HepG2 (cell line): ENCODE measurements around the gene CCDC124. TPM values are rescaled to one million over a fixed set of nuclear protein-coding genes. Genes with fewer than 3 reads are reported as not detected.
A peak's percentile ranks its signal among the peaks of the same experiment; 100 is the strongest.

Source experiments
- CEBPG ChIP-seq: IDR thresholded peaks from 2 replicates; pipeline ENCODE4 v1.6.1; 2016
- FOXM1 ChIP-seq: sonication (generic); formaldehyde crosslinking; IDR thresholded peaks from 2 replicates; pipeline ENCODE4 v1.5.0; 2020; ENCODE audit warnings: missing genetic modification reagents
- HMG20A ChIP-seq: IDR thresholded peaks from 2 replicates; pipeline ENCODE4 v1.6.1; 2016; ENCODE audit warnings: borderline replicate concordance
- HOXA3 ChIP-seq: sonication (generic); formaldehyde crosslinking; IDR thresholded peaks from 2 replicates; pipeline ENCODE4 v1.5.0; 2020; ENCODE audit warnings: missing genetic modification reagents
- MED1 ChIP-seq: sonication (generic); formaldehyde crosslinking; IDR thresholded peaks from 2 replicates; pipeline ENCODE4 v1.4.0; 2020; ENCODE audit warnings: missing genetic modification reagents
- MYNN ChIP-seq: sonication (generic); formaldehyde crosslinking; IDR thresholded peaks from 2 replicates; pipeline ENCODE4 v1.4.0; 2020; ENCODE audit warnings: mild to moderate bottlenecking, low read depth, missing genetic modification reagents
- ZBTB21 ChIP-seq: sonication (generic); formaldehyde crosslinking; IDR thresholded peaks from 2 replicates; pipeline ENCODE4 v1.4.0; 2020; ENCODE audit warnings: missing genetic modification reagents
- ZNF263 ChIP-seq: sonication (generic); formaldehyde crosslinking; IDR thresholded peaks from 2 replicates; pipeline ENCODE4 v1.4.0; 2020; ENCODE audit warnings: missing genetic modification reagents
- ZNF282 ChIP-seq: fragments of 450-650 bp; IDR thresholded peaks from 2 replicates; pipeline ENCODE4 v1.6.1; 2018; ENCODE audit not compliant: partially characterized antibody
- ZNF335 ChIP-seq: sonication (generic); formaldehyde crosslinking; IDR thresholded peaks from 2 replicates; pipeline ENCODE4 v1.4.0; 2020; ENCODE audit warnings: missing genetic modification reagents
- ZNF549 ChIP-seq: sonication (generic); formaldehyde crosslinking; IDR thresholded peaks from 2 replicates; pipeline ENCODE4 v1.5.0; 2020; ENCODE audit warnings: missing genetic modification reagents
- ZSCAN31 ChIP-seq: sonication (generic); formaldehyde crosslinking; IDR thresholded peaks from 2 replicates; pipeline ENCODE4 v1.5.0; 2020; ENCODE audit warnings: low read depth, mild to moderate bottlenecking, missing genetic modification reagents
- polyA plus RNA-seq, 8 experiments: library from polyadenylated mRNA; depleted of rRNA in 3 of 8; stranded (reverse) in 7 of 8; unstranded in 1 of 8; fragments of >200 nt; fragmentation: Illumina TruSeq in 4 of 8; extraction: Trizol in 4 of 8; gene quantifications; 2 replicates each; pipeline versions ENCODE4 v1.2.1 to v1.2.3, GENCODE V29; 2011 to 2016; ENCODE audit warnings: low read depth in 4 of 8, missing spikeins in 1 of 8, mixed read lengths in 1 of 8; ENCODE audit not compliant: insufficient read depth in 1 of 8
- total RNA-seq, 5 experiments: library from RNA; depleted of rRNA; stranded (reverse); fragments of >200 nt; fragmentation: Illumina TruSeq; extraction: Trizol; gene quantifications; 2 replicates each; pipeline ENCODE4 v1.2.3, GENCODE V29; 2016; ENCODE audit warnings: low read depth in 1 of 5
- TF ChIP-seq, protein P1 (sequence below): sonication (generic); formaldehyde crosslinking; IDR thresholded peaks from 2 replicates; pipeline ENCODE4 v1.4.0; 2020; ENCODE audit warnings: missing genetic modification reagents, borderline replicate concordance
- TF ChIP-seq, protein P2 (sequence below): conservative IDR thresholded peaks from 2 replicates; pipeline ENCODE4 v1.6.1; 2018; ENCODE audit warnings: missing genetic modification reagents
- TF ChIP-seq, protein P3 (sequence below): sonication (generic); formaldehyde crosslinking; IDR thresholded peaks from 2 replicates; pipeline ENCODE4 v1.4.0; 2020; ENCODE audit warnings: mild to moderate bottlenecking, missing genetic modification reagents

The CCDC124 gene
- total and polyA plus RNA-seq, 2 of the 13 experiments (the other 11 are each of a cell fraction or from before 2014, with no cell fraction given), result 14.9 to 20.3 TPM

DNA sequence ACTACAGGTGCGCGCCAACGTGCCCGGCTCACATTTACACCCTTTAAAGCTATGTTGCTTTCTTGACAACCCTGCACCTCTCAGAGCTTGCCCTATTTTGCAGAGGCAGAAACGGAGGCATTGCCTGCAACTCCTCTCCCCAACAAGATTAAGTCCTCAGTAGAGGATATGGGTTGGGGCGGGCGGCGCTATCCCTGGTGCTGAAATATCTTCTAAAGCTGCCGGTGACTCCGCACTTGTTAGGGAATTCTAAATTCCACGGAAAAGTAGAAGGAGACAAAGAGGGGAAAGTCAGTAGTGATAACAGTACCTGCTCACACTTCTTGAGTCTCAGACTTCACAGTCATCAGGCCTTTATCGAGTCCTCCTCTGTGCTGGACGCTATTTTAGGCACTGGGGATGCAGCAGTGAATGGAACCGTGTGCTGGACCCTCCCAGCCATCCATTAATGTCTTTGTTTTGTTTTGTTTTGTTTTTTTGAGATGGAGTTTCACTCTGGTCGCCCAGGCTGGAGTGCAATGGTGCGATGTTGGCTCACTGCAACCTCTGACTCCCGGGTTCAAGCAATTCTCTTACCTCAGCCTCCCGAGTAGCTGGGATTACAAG is 43.1 kb upstream of the CCDC124 start (continued):
- TF ChIP-seq ZBTB21 (CRISPR knock-in tag) (no peak), MYNN (CRISPR knock-in tag) (peak; percentile 73; the same call in 1 of the 2 replicates), HOXA3 (CRISPR knock-in tag) (no peak), ZNF335 (CRISPR knock-in tag) (0 out of 2 replicates have a peak, but pooled peaks have one; percentile 36), CEBPG (no peak), ZNF263 (CRISPR knock-in tag) (no peak; the same call in none of the 2 replicates), FOXM1 (CRISPR knock-in tag) (no peak), ZNF282 (no peak), ZSCAN31 (CRISPR knock-in tag) (0 out of 2 replicates have a peak, but pooled peaks have one; percentile 39), MED1 (0 out of 2 replicates have a peak, but pooled peaks have one; percentile 23), HMG20A (CRISPR knock-in tag) (no peak), ZNF549 (no peak)
- TF ChIP-seq, protein P1, sequence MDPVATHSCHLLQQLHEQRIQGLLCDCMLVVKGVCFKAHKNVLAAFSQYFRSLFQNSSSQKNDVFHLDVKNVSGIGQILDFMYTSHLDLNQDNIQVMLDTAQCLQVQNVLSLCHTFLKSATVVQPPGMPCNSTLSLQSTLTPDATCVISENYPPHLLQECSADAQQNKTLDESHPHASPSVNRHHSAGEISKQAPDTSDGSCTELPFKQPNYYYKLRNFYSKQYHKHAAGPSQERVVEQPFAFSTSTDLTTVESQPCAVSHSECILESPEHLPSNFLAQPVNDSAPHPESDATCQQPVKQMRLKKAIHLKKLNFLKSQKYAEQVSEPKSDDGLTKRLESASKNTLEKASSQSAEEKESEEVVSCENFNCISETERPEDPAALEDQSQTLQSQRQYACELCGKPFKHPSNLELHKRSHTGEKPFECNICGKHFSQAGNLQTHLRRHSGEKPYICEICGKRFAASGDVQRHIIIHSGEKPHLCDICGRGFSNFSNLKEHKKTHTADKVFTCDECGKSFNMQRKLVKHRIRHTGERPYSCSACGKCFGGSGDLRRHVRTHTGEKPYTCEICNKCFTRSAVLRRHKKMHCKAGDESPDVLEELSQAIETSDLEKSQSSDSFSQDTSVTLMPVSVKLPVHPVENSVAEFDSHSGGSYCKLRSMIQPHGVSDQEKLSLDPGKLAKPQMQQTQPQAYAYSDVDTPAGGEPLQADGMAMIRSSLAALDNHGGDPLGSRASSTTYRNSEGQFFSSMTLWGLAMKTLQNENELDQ, result peak; percentile 80; the same call in 1 of the 2 replicates
- TF ChIP-seq, protein P2, sequence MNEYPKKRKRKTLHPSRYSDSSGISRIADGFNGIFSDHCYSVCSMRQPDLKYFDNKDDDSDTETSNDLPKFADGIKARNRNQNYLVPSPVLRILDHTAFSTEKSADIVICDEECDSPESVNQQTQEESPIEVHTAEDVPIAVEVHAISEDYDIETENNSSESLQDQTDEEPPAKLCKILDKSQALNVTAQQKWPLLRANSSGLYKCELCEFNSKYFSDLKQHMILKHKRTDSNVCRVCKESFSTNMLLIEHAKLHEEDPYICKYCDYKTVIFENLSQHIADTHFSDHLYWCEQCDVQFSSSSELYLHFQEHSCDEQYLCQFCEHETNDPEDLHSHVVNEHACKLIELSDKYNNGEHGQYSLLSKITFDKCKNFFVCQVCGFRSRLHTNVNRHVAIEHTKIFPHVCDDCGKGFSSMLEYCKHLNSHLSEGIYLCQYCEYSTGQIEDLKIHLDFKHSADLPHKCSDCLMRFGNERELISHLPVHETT (CRISPR knock-in tag), result no peak
- TF ChIP-seq, protein P3, sequence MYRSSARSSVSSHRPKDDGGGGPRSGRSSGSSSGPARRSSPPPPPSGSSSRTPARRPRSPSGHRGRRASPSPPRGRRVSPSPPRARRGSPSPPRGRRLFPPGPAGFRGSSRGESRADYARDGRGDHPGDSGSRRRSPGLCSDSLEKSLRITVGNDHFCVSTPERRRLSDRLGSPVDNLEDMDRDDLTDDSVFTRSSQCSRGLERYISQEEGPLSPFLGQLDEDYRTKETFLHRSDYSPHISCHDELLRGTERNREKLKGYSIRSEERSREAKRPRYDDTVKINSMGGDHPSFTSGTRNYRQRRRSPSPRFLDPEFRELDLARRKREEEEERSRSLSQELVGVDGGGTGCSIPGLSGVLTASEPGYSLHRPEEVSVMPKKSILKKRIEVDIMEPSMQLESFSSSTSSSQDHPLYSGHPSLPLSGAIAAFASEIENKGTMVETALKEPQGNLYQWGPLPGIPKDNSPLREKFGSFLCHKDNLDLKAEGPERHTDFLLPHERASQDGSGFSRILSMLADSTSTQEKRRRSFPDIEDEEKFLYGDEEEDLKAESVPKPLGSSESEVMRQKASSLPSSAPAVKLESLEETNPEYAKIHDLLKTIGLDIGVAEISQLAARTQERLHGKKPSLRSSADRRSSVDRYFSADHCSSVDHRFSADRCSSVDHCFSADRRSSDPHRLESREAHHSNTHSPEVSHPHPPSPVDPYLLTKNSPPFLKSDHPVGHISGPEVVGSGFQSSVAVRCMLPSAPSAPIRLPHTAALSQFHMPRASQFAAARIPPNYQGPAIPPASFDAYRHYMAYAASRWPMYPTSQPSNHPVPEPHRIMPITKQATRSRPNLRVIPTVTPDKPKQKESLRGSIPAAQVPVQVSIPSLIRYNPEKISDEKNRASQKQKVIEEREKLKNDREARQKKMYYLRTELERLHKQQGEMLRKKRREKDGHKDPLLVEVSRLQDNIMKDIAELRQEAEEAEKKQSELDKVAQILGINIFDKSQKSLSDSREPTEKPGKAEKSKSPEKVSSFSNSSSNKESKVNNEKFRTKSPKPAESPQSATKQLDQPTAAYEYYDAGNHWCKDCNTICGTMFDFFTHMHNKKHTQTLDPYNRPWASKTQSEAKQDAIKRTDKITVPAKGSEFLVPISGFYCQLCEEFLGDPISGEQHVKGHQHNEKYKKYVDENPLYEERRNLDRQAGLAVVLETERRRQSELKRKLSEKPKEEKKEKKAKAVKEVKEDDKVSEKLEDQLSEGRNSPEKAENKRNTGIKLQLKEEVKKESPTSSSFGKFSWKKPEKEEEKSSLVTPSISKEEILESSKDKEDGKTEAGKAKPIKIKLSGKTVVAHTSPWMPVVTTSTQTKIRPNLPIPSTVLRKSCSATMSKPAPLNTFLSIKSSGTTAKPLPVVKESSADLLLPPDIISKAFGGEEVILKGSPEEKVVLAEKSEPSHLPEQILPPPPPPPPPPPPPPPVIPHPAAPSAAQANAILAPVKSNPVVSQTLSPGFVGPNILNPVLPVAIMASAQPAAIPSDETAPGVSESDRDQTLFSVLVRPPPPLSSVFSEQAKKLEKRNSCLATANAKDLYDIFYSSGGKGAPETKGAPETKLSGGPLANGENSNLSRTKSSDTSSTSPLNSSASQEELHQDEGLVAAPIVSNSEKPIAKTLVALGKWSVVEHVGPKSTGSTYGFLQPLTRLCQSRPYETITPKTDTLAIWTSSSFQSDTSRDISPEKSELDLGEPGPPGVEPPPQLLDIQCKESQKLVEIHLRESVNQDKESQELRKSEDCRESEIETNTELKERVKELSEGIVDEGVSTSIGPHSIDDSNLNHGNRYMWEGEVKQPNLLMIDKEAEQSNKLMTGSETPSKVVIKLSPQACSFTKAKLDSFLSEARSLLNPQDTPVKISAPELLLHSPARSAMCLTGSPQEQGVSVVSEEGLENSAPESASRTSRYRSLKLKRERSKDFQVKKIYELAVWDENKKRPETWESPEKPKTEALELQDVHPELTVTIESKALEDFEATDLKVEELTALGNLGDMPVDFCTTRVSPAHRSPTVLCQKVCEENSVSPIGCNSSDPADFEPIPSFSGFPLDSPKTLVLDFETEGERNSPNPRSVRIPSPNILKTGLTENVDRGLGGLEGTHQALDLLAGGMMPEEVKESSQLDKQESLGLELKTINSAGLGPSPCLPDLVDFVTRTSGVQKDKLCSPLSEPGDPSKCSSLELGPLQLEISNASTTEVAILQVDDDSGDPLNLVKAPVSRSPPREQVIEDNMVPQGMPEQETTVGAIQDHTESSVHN, result no peak
